HG03520 (cell line): ENCODE data around the gene ATAD3C.
"Not testable (repeated sequence)": the region's sequence is repeated elsewhere in the genome, so short reads cannot be mapped to it uniquely, and the experiment has no call there.

Experiments
- ATAC-seq: cut with Tn5 transposase; IDR thresholded peaks from one replicate; pipeline ENCODE4 v1.9.1; 2021; ENCODE audit warnings: mild to moderate bottlenecking, moderate library complexity; ENCODE audit not compliant: unreplicated experiment

ATAD3C gene

GRCh38 chr1:1494311-1494710 lies 44.8 kb downstream of the ATAD3C start:
- ATAC-seq, result not testable (repeated sequence)

- not testable (repeated sequence) for ATAC-seq
These were observed 46.0 kb downstream of the ATAD3C start for GRCh38 chr1:1495461-1495975.

- not testable (repeated sequence) for ATAC-seq
These were observed 55.4 kb downstream of the ATAD3C start for GRCh38 chr1:1504777-1505365.

- not testable (repeated sequence) for ATAC-seq
These were observed 55.9 kb downstream of the ATAD3C start for GRCh38 chr1:1505366-1505798.

GRCh38 chr1:1505801-1506200 lies 56.3 kb downstream of the ATAD3C start:
- not testable (repeated sequence) for ATAC-seq

GRCh38 chr1:1507305-1507704 lies 57.8 kb downstream of the ATAD3C start:
- no peak for ATAC-seq

GRCh38 chr1:1508775-1509464 lies 59.4 kb downstream of the ATAD3C start:
- ATAC-seq, result not testable (repeated sequence)

GRCh38 chr1:1509465-1509850 lies 60.0 kb downstream of the ATAD3C start:
- not testable (repeated sequence) for ATAC-seq

- ATAC-seq, result no peak
These were observed 61.5 kb downstream of the ATAD3C start for GRCh38 chr1:1510912-1511532.

- ATAC-seq, result peak; percentile 87
These were observed 62.2 kb downstream of the ATAD3C start, which contains the start of gene ATAD3A for GRCh38 chr1:1511533-1512285. Gene ATAD3A (plus strand): TSS chr1:1512162. CDS start chr1:1512269, 107 bp downstream.

- not testable (repeated sequence) for ATAC-seq
These were observed 62.9 kb downstream of the ATAD3C start for GRCh38 chr1:1512425-1512824.

GRCh38 chr1:1513675-1514074 lies 64.2 kb downstream of the ATAD3C start:
- not testable (repeated sequence) for ATAC-seq

GRCh38 chr1:1514376-1514775 lies 64.9 kb downstream of the ATAD3C start:
- ATAC-seq, result not testable (repeated sequence)

GRCh38 chr1:1516923-1517322 lies 67.4 kb downstream of the ATAD3C start:
- ATAC-seq, result not testable (repeated sequence)

GRCh38 chr1:1517973-1518620 lies 68.6 kb downstream of the ATAD3C start:
- ATAC-seq, result no peak

GRCh38 chr1:1518621-1519007 lies 69.1 kb downstream of the ATAD3C start:
- ATAC-seq, result not testable (repeated sequence)
